ENCODE data around the gene GRB2. TPM values are rescaled to one million over a fixed set of nuclear protein-coding genes. Genes with fewer than 3 reads are reported as not detected.

GRB2 gene
- total and polyA plus RNA-seq, 2 donors (not counting 1 experiment from before 2014, with no cell fraction given) = 114 to 219 TPM

GRCh38 chr17:75335315-75335714 is 70.2 kb downstream of the GRB2 start:
- CTCF ChIA-PET = interaction anchor here (0.9 to 14.9 kb wide), 10 partner anchors 8 to 64 kb away, joined by 3 to 264 read pairs (median 3); partner anchors contain the start of genes MIF4GD and SLC25A19
- no peaks in the 10 kb centered on the region for H4K20me1 ChIP-seq (ENCODE audit: control insufficient read depth, insufficient read depth, low read length, poor library complexity, severe bottlenecking)
- H3K27ac ChIP-seq (ENCODE audit: low read length in 2 of 2) = peak overlapping the region in 1 of 2 donors; percentile 74
- peak overlapping the region; percentile 58 for H3K4me2 ChIP-seq (replicated peaks; ENCODE audit: low read depth, low read length, poor library complexity, severe bottlenecking)
- ATAC-seq (ENCODE audit: low read depth) (no peak), DNase-seq (no peak)
- intact Hi-C loops (cut with micrococcal nuclease) = no loop called here
- POLR2A ChIA-PET = interaction anchor here (0.6 to 1.2 kb wide), 2 partner anchors 9 to 16 kb away, joined by 3 to 11 read pairs; no protein-coding TSS in a partner anchor
- peaks cover 82% of the 10 kb centered on the region in 2 donors for H3K4me1 ChIP-seq (ENCODE audit: control insufficient read depth in 2 of 2, insufficient read depth in 2 of 2, low read length in 2 of 2)
- no peak overlapping the region for H3K4me3 Mint-ChIP-seq
- H3K27me3 Mint-ChIP-seq = no peaks in the 10 kb centered on the region
- H3K27me3 ChIP-seq (replicated peaks in 1 of 4; ENCODE audit: control extremely low read depth in 1 of 4, control insufficient read depth in 3 of 4, insufficient read depth in 4 of 4, low read length in 3 of 4) = no peaks in the 10 kb centered on the region
- peaks cover 94% of the 10 kb centered on the region for H3K79me2 ChIP-seq (ENCODE audit: control insufficient read depth, insufficient read depth, low read length)
- TF ChIP-seq EZH2 (IDR thresholded peaks at IDR 0.05; ENCODE audit: borderline replicate concordance, insufficient read depth, low read depth, low read length, poor library complexity, severe bottlenecking) = no peak
- TF ChIP-seq, protein P1, sequence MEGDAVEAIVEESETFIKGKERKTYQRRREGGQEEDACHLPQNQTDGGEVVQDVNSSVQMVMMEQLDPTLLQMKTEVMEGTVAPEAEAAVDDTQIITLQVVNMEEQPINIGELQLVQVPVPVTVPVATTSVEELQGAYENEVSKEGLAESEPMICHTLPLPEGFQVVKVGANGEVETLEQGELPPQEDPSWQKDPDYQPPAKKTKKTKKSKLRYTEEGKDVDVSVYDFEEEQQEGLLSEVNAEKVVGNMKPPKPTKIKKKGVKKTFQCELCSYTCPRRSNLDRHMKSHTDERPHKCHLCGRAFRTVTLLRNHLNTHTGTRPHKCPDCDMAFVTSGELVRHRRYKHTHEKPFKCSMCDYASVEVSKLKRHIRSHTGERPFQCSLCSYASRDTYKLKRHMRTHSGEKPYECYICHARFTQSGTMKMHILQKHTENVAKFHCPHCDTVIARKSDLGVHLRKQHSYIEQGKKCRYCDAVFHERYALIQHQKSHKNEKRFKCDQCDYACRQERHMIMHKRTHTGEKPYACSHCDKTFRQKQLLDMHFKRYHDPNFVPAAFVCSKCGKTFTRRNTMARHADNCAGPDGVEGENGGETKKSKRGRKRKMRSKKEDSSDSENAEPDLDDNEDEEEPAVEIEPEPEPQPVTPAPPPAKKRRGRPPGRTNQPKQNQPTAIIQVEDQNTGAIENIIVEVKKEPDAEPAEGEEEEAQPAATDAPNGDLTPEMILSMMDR (IDR thresholded peaks at IDR 0.05) = no peak
- H3K4me3 ChIP-seq (ENCODE audit: control extremely low read depth in 1 of 5, extremely low read depth in 1 of 5, insufficient read depth in 1 of 5, low read depth in 2 of 5, low read length in 4 of 5) = no peak overlapping the region
- H3K36me3 ChIP-seq (replicated peaks in 1 of 2; ENCODE audit: control extremely low read depth in 1 of 2, control insufficient read depth in 1 of 2, extremely low read depth in 1 of 2, insufficient read depth in 2 of 2, low read length in 1 of 2) = peaks cover 0 to 30% of the 10 kb centered on the region in 2 experiments
- no peak overlapping the region for H3K9ac ChIP-seq (ENCODE audit: low read length)
- H2AFZ ChIP-seq (ENCODE audit: insufficient read depth, low read depth, low read length, poor library complexity, severe bottlenecking) = no peak overlapping the region
- no peaks in the 10 kb centered on the region for H3K9me3 ChIP-seq (ENCODE audit: control extremely low read depth in 1 of 3, control insufficient read depth in 2 of 3, insufficient read depth in 1 of 3, low read length in 2 of 3)
- H3K4me1 Mint-ChIP-seq = peaks cover 80% of the 10 kb centered on the region
- no peaks in the 10 kb centered on the region for H3K9me3 Mint-ChIP-seq (ENCODE audit: insufficient read depth)
- H3K27ac Mint-ChIP-seq = peak overlapping the region; percentile 82
- 78% methylated on average over 2 of the region's 3 CpGs for WGBS (ENCODE audit: insufficient coverage)

- ChIA-PET CTCF (interaction anchor here (1.2 to 14.9 kb wide), 5 partner anchors 9 to 60 kb away, joined by 3 to 264 read pairs (median 6); no protein-coding TSS in a partner anchor), POLR2A (interaction anchor here (1.2 kb wide), 1 partner anchor 10 kb away, joined by 11 read pairs; no protein-coding TSS in a partner anchor)
- no peaks in the 10 kb centered on the region for H3K27me3 ChIP-seq (replicated peaks in 1 of 4; ENCODE audit: control extremely low read depth in 1 of 4, control insufficient read depth in 3 of 4, insufficient read depth in 4 of 4, low read length in 3 of 4)
- peaks cover 0 to 34% of the 10 kb centered on the region in 2 experiments for H3K36me3 ChIP-seq (replicated peaks in 1 of 2; ENCODE audit: control extremely low read depth in 1 of 2, control insufficient read depth in 1 of 2, extremely low read depth in 1 of 2, insufficient read depth in 2 of 2, low read length in 1 of 2)
- H3K9ac ChIP-seq (ENCODE audit: low read length) = no peak overlapping the region
- H3K27ac ChIP-seq (ENCODE audit: low read length in 2 of 2) = peak overlapping the region in 1 of 2 donors; percentile 74
- no peak for DNase-seq
- H3K79me2 ChIP-seq (ENCODE audit: control insufficient read depth, insufficient read depth, low read length) = peaks cover 94% of the 10 kb centered on the region
- intact Hi-C loops (cut with micrococcal nuclease) = no loop called here
- ATAC-seq (ENCODE audit: low read depth) = no peak
- H3K4me1 ChIP-seq (ENCODE audit: control insufficient read depth in 2 of 2, insufficient read depth in 2 of 2, low read length in 2 of 2) = peaks cover 78 to 79% of the 10 kb centered on the region in 2 donors
- H3K4me2 ChIP-seq (replicated peaks; ENCODE audit: low read depth, low read length, poor library complexity, severe bottlenecking) = peak overlapping the region; percentile 58
- no peak overlapping the region for H3K4me3 ChIP-seq (ENCODE audit: control extremely low read depth in 1 of 5, extremely low read depth in 1 of 5, insufficient read depth in 1 of 5, low read depth in 2 of 5, low read length in 4 of 5)
- no peaks in the 10 kb centered on the region for H3K9me3 ChIP-seq (ENCODE audit: control extremely low read depth in 1 of 3, control insufficient read depth in 2 of 3, insufficient read depth in 1 of 3, low read length in 2 of 3)
- no peak for TF ChIP-seq EZH2 (IDR thresholded peaks at IDR 0.05; ENCODE audit: borderline replicate concordance, insufficient read depth, low read depth, low read length, poor library complexity, severe bottlenecking)
- TF ChIP-seq, protein P1 (IDR thresholded peaks at IDR 0.05) = no peak
- 100% methylated on average over 2 of the region's 3 CpGs for WGBS (ENCODE audit: insufficient coverage)
- H4K20me1 ChIP-seq (ENCODE audit: control insufficient read depth, insufficient read depth, low read length, poor library complexity, severe bottlenecking) = no peaks in the 10 kb centered on the region
- H3K27me3 Mint-ChIP-seq = no peaks in the 10 kb centered on the region
- peaks cover 78% of the 10 kb centered on the region for H3K4me1 Mint-ChIP-seq
- H2AFZ ChIP-seq (ENCODE audit: insufficient read depth, low read depth, low read length, poor library complexity, severe bottlenecking) = no peak overlapping the region
- peak overlapping the region; percentile 82 for H3K27ac Mint-ChIP-seq
- H3K9me3 Mint-ChIP-seq (ENCODE audit: insufficient read depth) = no peaks in the 10 kb centered on the region
- no peak overlapping the region for H3K4me3 Mint-ChIP-seq
These were observed 70.8 kb downstream of the GRB2 start for GRCh38 chr17:75334723-75335122.

Measured in B cell (primary cell).